Liver (tissue), 9 donors: Measurements from ENCODE around the gene TBC1D9B. TPM values are rescaled to one million over a fixed set of nuclear protein-coding genes. Genes with fewer than 3 reads are reported as not detected.
A peak's percentile ranks its signal among the peaks of the same experiment; 100 is the strongest.

ENCODE experiments used
- DNase-seq: peaks from one replicate; pipeline ENCODE4 v3.0.0-alpha.2; 2017; ENCODE audit warnings: low spot score
- H3K27ac ChIP-seq, 2 donors: one replicate each; pipeline ENCODE4 v1.7.0; 2013; ENCODE audit warnings: inconsistent platforms in 2 of 2, low read length in 2 of 2, control low read depth in 1 of 2, low read depth in 1 of 2, mild to moderate bottlenecking in 1 of 2
- H3K27me3 ChIP-seq, 4 donors: one replicate each; pipeline versions ENCODE4 v1.6.1 to v1.7.0; 2013; ENCODE audit warnings: low read length in 3 of 4, inconsistent platforms in 1 of 4, mild to moderate bottlenecking in 1 of 4, moderate library complexity in 1 of 4; ENCODE audit not compliant: control insufficient read depth in 4 of 4, insufficient read depth in 4 of 4
- H3K36me3 ChIP-seq, 4 donors: one replicate each; pipeline versions ENCODE4 v1.6.1 to v1.7.0; 2013; ENCODE audit warnings: low read length in 3 of 4, mild to moderate bottlenecking in 3 of 4, low read depth in 1 of 4, moderate library complexity in 1 of 4; ENCODE audit not compliant: control insufficient read depth in 4 of 4, insufficient read depth in 3 of 4
- H3K4me1 ChIP-seq, 4 donors: one replicate each; pipeline versions ENCODE4 v1.6.1 to v1.7.0; 2013; ENCODE audit warnings: low read length in 3 of 4, mild to moderate bottlenecking in 3 of 4, moderate library complexity in 1 of 4; ENCODE audit not compliant: control insufficient read depth in 4 of 4, insufficient read depth in 4 of 4
- H3K4me3 ChIP-seq, 3 donors: one replicate each; pipeline versions ENCODE4 v1.6.1 to v1.7.0; 2013; ENCODE audit warnings: low read length in 3 of 3, control low read depth in 1 of 3, low read depth in 1 of 3, mild to moderate bottlenecking in 1 of 3
- H3K9ac ChIP-seq, 2 donors: one replicate each; pipeline ENCODE4 v1.7.0; 2013; ENCODE audit warnings: low read length in 2 of 2, mild to moderate bottlenecking in 2 of 2, moderate library complexity in 2 of 2, control low read depth in 1 of 2, low read depth in 1 of 2
- H3K9me3 ChIP-seq, 4 donors: one replicate each; pipeline versions ENCODE4 v1.6.1 to v1.7.0; 2013; ENCODE audit warnings: low read length in 3 of 4; ENCODE audit not compliant: control insufficient read depth in 4 of 4
- EGR1 ChIP-seq, 2 donors: IDR thresholded peaks; 2 replicates each; pipeline ENCODE4 v1.6.1; 2016 to 2018; ENCODE audit warnings: antibody characterized with exemption in 2 of 2, low read depth in 2 of 2
- FOXA1 ChIP-seq: IDR thresholded peaks from 2 replicates; pipeline ENCODE4 v1.6.1; 2016; ENCODE audit warnings: antibody characterized with exemption
- FOXA2 ChIP-seq: IDR thresholded peaks from 2 replicates; pipeline ENCODE4 v1.6.1; 2016; ENCODE audit warnings: antibody characterized with exemption
- GABPA ChIP-seq, 2 donors: IDR thresholded peaks in 1 of 2; conservative IDR thresholded peaks in 1 of 2; 2 replicates each; pipeline ENCODE4 v1.6.1; 2016; ENCODE audit warnings: antibody characterized with exemption in 2 of 2, mild to moderate bottlenecking in 1 of 2, moderate library complexity in 1 of 2
- HNF4A ChIP-seq, 2 donors: conservative IDR thresholded peaks; 2 replicates each; pipeline ENCODE4 v1.6.1; 2016; ENCODE audit warnings: antibody characterized with exemption in 2 of 2, mild to moderate bottlenecking in 2 of 2
- HNF4G ChIP-seq: IDR thresholded peaks from 2 replicates; pipeline ENCODE4 v1.6.1; 2016; ENCODE audit warnings: antibody characterized with exemption
- JUND ChIP-seq, 2 donors: IDR thresholded peaks; 2 replicates each; pipeline ENCODE4 v1.6.1; 2016; ENCODE audit warnings: antibody characterized with exemption in 2 of 2
- NR2F2 ChIP-seq: IDR thresholded peaks from 2 replicates; pipeline ENCODE4 v1.6.1; 2016; ENCODE audit warnings: antibody characterized with exemption
- RAD21 ChIP-seq, 2 donors: IDR thresholded peaks; 2 replicates each; pipeline ENCODE4 v1.6.1; 2016; ENCODE audit warnings: antibody characterized with exemption in 2 of 2, mild to moderate bottlenecking in 2 of 2
- RXRA ChIP-seq, 2 donors: IDR thresholded peaks; 2 replicates each; pipeline ENCODE4 v1.6.1; 2017 to 2018; ENCODE audit warnings: antibody characterized with exemption in 2 of 2, mild to moderate bottlenecking in 1 of 2
- SP1 ChIP-seq: IDR thresholded peaks from 2 replicates; pipeline ENCODE4 v1.6.1; 2018; ENCODE audit warnings: antibody characterized with exemption, mild to moderate bottlenecking
- TAF1 ChIP-seq: conservative IDR thresholded peaks from 2 replicates; pipeline ENCODE4 v1.6.1; 2016; ENCODE audit warnings: antibody characterized with exemption, mild to moderate bottlenecking
- YY1 ChIP-seq: IDR thresholded peaks from 2 replicates; pipeline ENCODE4 v1.6.1; 2016; ENCODE audit warnings: antibody characterized with exemption, mild to moderate bottlenecking
- WGBS: extraction: QIAGEN DNeasy Blood & Tissue Kit; methylation state at CpG from one replicate; pipeline ENCODE4 v1.1.7; 2013; 5-methylcytosine and 5-hydroxymethylcytosine counted together
- polyA plus RNA-seq, 2 donors: library from polyadenylated mRNA; stranded (reverse) in 1 of 2; unstranded in 1 of 2; fragments of 200-250 nt in 1 of 2; fragments of >200 nt in 1 of 2; fragmentation: Nextera tagmentation in 1 of 2; extraction: Ambion mirVana in 1 of 2; gene quantifications; one replicate each; pipeline versions ENCODE4 v1.2.1 to v1.2.3, GENCODE V29; 2013 to 2015
- total RNA-seq, 2 donors: library from RNA; depleted of rRNA; stranded (reverse); fragments of >200 nt; gene quantifications; one replicate each; pipeline ENCODE4 v1.2.3, GENCODE V29; 2014
- TF ChIP-seq, protein P1 (sequence below): IDR thresholded peaks from 2 replicates; pipeline ENCODE4 v1.6.1; 2016; ENCODE audit warnings: antibody characterized with exemption
- TF ChIP-seq, protein P2 (sequence below): IDR thresholded peaks from 2 replicates; pipeline ENCODE4 v1.6.1; 2016; ENCODE audit warnings: antibody characterized with exemption
- TF ChIP-seq, protein P3 (sequence below): IDR thresholded peaks from 2 replicates; pipeline ENCODE4 v1.6.1; 2016; ENCODE audit warnings: antibody characterized with exemption, mild to moderate bottlenecking
- TF ChIP-seq, protein P4 (sequence below): IDR thresholded peaks from 2 replicates; pipeline ENCODE4 v1.6.1; 2016; ENCODE audit warnings: antibody characterized with exemption
- TF ChIP-seq, protein P5 (sequence below): fragments of 150-350 bp; IDR thresholded peaks from 2 replicates; pipeline ENCODE4 v1.5.1; 2017; ENCODE audit warnings: improper control_type of control experiment, low read depth, low read length; ENCODE audit not compliant: missing input control
- donor health status: healthy.
- donor health status: healthy.
- donor health status: healthy.
- donor health status: healthy.
- donor health status: healthy.

Gene TBC1D9B
- total and polyA plus RNA-seq, 4 donors: 23.1 to 55.4 (median 38.7) TPM

DNA sequence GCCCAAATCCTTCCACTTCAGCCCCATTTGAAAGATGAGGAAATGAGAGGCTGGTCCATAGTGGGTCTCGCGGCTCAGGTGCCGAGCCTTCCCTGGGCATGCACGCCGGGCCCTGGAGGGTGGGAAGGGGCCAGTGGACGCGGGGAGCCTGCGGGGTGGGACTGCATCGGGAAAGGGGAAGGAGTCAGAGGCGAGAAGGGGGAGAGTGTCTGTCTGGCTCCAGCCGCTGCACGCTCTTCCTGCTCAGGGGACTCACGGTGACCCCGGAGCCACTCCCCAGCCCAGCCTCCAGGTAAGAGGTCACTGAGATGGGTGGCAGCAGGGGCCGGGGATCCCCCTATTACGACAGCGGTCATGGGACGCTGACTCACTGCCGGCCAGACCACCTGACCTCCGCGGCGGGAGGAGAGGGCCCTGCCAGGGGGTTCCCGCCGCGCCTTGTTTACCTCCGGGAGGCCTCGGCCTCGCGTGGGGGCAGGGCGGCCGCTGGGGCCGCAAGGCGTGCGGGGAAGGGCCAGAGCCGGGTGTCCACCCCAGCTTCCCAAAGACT is 88.9 kb downstream of the TBC1D9B start:
- peak in 1 of 2 donors; percentile 76 for TF ChIP-seq EGR1 (IDR thresholded peaks at IDR 0.05; ENCODE audit: low read depth in 2 of 2)
- TF ChIP-seq SP1: peak; percentile 90
- TF ChIP-seq HNF4A (conservative IDR thresholded peaks at IDR 0.05): peak; percentile 54 to 72
- TF ChIP-seq, protein P1, sequence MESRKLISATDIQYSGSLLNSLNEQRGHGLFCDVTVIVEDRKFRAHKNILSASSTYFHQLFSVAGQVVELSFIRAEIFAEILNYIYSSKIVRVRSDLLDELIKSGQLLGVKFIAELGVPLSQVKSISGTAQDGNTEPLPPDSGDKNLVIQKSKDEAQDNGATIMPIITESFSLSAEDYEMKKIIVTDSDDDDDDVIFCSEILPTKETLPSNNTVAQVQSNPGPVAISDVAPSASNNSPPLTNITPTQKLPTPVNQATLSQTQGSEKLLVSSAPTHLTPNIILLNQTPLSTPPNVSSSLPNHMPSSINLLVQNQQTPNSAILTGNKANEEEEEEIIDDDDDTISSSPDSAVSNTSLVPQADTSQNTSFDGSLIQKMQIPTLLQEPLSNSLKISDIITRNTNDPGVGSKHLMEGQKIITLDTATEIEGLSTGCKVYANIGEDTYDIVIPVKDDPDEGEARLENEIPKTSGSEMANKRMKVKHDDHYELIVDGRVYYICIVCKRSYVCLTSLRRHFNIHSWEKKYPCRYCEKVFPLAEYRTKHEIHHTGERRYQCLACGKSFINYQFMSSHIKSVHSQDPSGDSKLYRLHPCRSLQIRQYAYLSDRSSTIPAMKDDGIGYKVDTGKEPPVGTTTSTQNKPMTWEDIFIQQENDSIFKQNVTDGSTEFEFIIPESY: peak; percentile 73
- TF ChIP-seq NR2F2: peak; percentile 59
- TF ChIP-seq, protein P2, sequence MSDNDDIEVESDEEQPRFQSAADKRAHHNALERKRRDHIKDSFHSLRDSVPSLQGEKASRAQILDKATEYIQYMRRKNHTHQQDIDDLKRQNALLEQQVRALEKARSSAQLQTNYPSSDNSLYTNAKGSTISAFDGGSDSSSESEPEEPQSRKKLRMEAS: no peak
- peak; percentile 32 to 40 for TF ChIP-seq RAD21 (IDR thresholded peaks at IDR 0.05)
- TF ChIP-seq, protein P3, sequence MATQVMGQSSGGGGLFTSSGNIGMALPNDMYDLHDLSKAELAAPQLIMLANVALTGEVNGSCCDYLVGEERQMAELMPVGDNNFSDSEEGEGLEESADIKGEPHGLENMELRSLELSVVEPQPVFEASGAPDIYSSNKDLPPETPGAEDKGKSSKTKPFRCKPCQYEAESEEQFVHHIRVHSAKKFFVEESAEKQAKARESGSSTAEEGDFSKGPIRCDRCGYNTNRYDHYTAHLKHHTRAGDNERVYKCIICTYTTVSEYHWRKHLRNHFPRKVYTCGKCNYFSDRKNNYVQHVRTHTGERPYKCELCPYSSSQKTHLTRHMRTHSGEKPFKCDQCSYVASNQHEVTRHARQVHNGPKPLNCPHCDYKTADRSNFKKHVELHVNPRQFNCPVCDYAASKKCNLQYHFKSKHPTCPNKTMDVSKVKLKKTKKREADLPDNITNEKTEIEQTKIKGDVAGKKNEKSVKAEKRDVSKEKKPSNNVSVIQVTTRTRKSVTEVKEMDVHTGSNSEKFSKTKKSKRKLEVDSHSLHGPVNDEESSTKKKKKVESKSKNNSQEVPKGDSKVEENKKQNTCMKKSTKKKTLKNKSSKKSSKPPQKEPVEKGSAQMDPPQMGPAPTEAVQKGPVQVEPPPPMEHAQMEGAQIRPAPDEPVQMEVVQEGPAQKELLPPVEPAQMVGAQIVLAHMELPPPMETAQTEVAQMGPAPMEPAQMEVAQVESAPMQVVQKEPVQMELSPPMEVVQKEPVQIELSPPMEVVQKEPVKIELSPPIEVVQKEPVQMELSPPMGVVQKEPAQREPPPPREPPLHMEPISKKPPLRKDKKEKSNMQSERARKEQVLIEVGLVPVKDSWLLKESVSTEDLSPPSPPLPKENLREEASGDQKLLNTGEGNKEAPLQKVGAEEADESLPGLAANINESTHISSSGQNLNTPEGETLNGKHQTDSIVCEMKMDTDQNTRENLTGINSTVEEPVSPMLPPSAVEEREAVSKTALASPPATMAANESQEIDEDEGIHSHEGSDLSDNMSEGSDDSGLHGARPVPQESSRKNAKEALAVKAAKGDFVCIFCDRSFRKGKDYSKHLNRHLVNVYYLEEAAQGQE: peak; percentile 75
- TF ChIP-seq JUND (IDR thresholded peaks at IDR 0.05): peak; percentile 96 to 99
- TF ChIP-seq HNF4G: peak; percentile 23
- peak; percentile 95 to 97 for TF ChIP-seq RXRA (IDR thresholded peaks at IDR 0.05)
- TF ChIP-seq, protein P4, sequence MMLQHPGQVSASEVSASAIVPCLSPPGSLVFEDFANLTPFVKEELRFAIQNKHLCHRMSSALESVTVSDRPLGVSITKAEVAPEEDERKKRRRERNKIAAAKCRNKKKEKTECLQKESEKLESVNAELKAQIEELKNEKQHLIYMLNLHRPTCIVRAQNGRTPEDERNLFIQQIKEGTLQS: peak; percentile 95
- TF ChIP-seq TAF1: no peak
- TF ChIP-seq, protein P5, sequence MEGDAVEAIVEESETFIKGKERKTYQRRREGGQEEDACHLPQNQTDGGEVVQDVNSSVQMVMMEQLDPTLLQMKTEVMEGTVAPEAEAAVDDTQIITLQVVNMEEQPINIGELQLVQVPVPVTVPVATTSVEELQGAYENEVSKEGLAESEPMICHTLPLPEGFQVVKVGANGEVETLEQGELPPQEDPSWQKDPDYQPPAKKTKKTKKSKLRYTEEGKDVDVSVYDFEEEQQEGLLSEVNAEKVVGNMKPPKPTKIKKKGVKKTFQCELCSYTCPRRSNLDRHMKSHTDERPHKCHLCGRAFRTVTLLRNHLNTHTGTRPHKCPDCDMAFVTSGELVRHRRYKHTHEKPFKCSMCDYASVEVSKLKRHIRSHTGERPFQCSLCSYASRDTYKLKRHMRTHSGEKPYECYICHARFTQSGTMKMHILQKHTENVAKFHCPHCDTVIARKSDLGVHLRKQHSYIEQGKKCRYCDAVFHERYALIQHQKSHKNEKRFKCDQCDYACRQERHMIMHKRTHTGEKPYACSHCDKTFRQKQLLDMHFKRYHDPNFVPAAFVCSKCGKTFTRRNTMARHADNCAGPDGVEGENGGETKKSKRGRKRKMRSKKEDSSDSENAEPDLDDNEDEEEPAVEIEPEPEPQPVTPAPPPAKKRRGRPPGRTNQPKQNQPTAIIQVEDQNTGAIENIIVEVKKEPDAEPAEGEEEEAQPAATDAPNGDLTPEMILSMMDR: no peak
- peak; percentile 90 for TF ChIP-seq FOXA1
- TF ChIP-seq FOXA2: peak; percentile 89
- peak; percentile 53 for TF ChIP-seq YY1
- peak in 1 of 2 donors; percentile 57 for TF ChIP-seq GABPA (IDR thresholded peaks at IDR 0.05 in 1 of 2, conservative IDR thresholded peaks at IDR 0.05 in 1 of 2)
- DNase-seq: peak; percentile 83
- peaks cover 28 to 58% (median 36%) of the 10 kb centered on the region in 4 donors for H3K4me1 ChIP-seq
- H3K27me3 ChIP-seq: no peaks in the 10 kb centered on the region
- 1% methylated on average over 35 of the region's 35 CpGs for WGBS
- H3K9ac ChIP-seq: peak overlapping the region in 1 of 2 donors; percentile 62
- peak overlapping the region in 2 of 3 donors; percentile 25 to 92 for H3K4me3 ChIP-seq
- H3K36me3 ChIP-seq: peaks cover under 1 to 5% (median 4%) of the 10 kb centered on the region in 4 donors
- H3K9me3 ChIP-seq: no peaks in the 10 kb centered on the region
- peak overlapping the region; percentile 94 to 99 for H3K27ac ChIP-seq
